Uterus (tissue), 4 donors: Measurements from ENCODE around the gene ACOXL. TPM values are rescaled to one million over a fixed set of nuclear protein-coding genes. Genes with fewer than 3 reads are reported as not detected.
"Not testable (repeated sequence)": the region's sequence is repeated elsewhere in the genome, so short reads cannot be mapped to it uniquely, and the experiment has no call there.

ENCODE experiments used
- DNase-seq, 2 donors: peaks; one replicate each; pipeline ENCODE4 v3.0.0-alpha.2; 2019 to 2020
- H3K27ac ChIP-seq, 2 donors: fragments of 200-600 bp; sonication (generic); 1 replicate in 1 of 2; 2 replicates in 1 of 2; pipeline ENCODE4 v1.5.1; 2016 to 2018
- H3K27me3 ChIP-seq, 2 donors: fragments of 200-600 bp; sonication (generic); one replicate each; pipeline ENCODE4 v1.5.1; 2018 to 2019; ENCODE audit warnings: control low read depth in 1 of 2
- H3K36me3 ChIP-seq, 2 donors: fragments of 200-600 bp; sonication (generic); one replicate each; pipeline ENCODE4 v1.5.1; 2019; ENCODE audit warnings: control low read depth in 1 of 2
- H3K4me1 ChIP-seq, 2 donors: fragments of 200-600 bp; sonication (generic); one replicate each; pipeline ENCODE4 v1.5.1; 2018 to 2019; ENCODE audit warnings: control low read depth in 1 of 2
- H3K4me3 ChIP-seq, 2 donors: fragments of 200-600 bp; sonication (generic); 1 replicate in 1 of 2; 2 replicates in 1 of 2; pipeline ENCODE4 v1.5.1; 2018 to 2019; ENCODE audit warnings: mild to moderate bottlenecking in 1 of 2
- H3K9me3 ChIP-seq, 2 donors: fragments of 200-600 bp; sonication (generic); one replicate each; pipeline ENCODE4 v1.5.1; 2019; ENCODE audit warnings: control low read depth in 1 of 2
- POLR2A ChIP-seq, 2 donors: fragments of 450-650 bp; IDR thresholded peaks; one replicate each; pipeline ENCODE4 v1.6.1; 2016; ENCODE audit warnings: antibody characterized with exemption in 2 of 2, mild to moderate bottlenecking in 1 of 2, moderate library complexity in 1 of 2
- intact Hi-C: fragments of 100-400 bp; cut with DNase I; formaldehyde crosslinking; loops from one replicate; pipeline ENCODE4 v1.15.1; 2023; ENCODE audit warnings: low total_unique reads
- total RNA-seq, 4 donors: library from RNA; depleted of rRNA in 3 of 4; stranded (reverse); fragments of >200 nt in 3 of 4; gene quantifications; one replicate each; pipeline versions ENCODE4 v1.1.0 to v1.2.4, GENCODE V29; 2014 to 2023
- TF ChIP-seq, protein P1 (sequence below), 4 experiments: fragments of 200-600 bp in 2 of 4; fragments of 450-650 bp in 2 of 4; sonication (generic) in 2 of 4; IDR thresholded peaks; one replicate each; pipeline ENCODE4 v1.5.1; 2016 to 2019; ENCODE audit warnings: antibody characterized with exemption in 4 of 4, mild to moderate bottlenecking in 2 of 4, moderate library complexity in 1 of 4
- donor health status: DM: yes; HTN: yes; CAD: no.

Gene ACOXL
- under 1 TPM in 2 of 4 donors, not detected in 2; 0.18 to 0.41 TPM for total RNA-seq

- no peak within 1 kb of the TSS for H3K4me3 ChIP-seq
- no peak for DNase-seq
- H3K4me1 ChIP-seq = peaks cover 0 to 4% of the 10 kb centered on the region in 2 donors
- no peak within 1 kb of the TSS for H3K27ac ChIP-seq
- H3K27me3 ChIP-seq = peaks cover 0 to 14% of the 10 kb centered on the region in 2 donors
- no peaks in the 10 kb centered on the region for H3K9me3 ChIP-seq
- TF ChIP-seq POLR2A (IDR thresholded peaks at IDR 0.05) = no peak
- TF ChIP-seq, protein P1, sequence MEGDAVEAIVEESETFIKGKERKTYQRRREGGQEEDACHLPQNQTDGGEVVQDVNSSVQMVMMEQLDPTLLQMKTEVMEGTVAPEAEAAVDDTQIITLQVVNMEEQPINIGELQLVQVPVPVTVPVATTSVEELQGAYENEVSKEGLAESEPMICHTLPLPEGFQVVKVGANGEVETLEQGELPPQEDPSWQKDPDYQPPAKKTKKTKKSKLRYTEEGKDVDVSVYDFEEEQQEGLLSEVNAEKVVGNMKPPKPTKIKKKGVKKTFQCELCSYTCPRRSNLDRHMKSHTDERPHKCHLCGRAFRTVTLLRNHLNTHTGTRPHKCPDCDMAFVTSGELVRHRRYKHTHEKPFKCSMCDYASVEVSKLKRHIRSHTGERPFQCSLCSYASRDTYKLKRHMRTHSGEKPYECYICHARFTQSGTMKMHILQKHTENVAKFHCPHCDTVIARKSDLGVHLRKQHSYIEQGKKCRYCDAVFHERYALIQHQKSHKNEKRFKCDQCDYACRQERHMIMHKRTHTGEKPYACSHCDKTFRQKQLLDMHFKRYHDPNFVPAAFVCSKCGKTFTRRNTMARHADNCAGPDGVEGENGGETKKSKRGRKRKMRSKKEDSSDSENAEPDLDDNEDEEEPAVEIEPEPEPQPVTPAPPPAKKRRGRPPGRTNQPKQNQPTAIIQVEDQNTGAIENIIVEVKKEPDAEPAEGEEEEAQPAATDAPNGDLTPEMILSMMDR (IDR thresholded peaks at IDR 0.05) = no peak
- intact Hi-C loops = no loop called here
- no peaks in the 10 kb centered on the region for H3K36me3 ChIP-seq
These were observed at the start of gene ACOXL for GRCh38 chr2:110732422-110733413. ACOXL (plus strand) TSS chr2:110732573; CDS start chr2:110768390, 35,817 bp downstream.

- Histone ChIP-seq H3K4me1 (no peaks in the 10 kb centered on the region), H3K27ac (no peak overlapping the region), H3K27me3 (no peaks in the 10 kb centered on the region), H3K36me3 (no peaks in the 10 kb centered on the region), H3K4me3 (no peak overlapping the region), H3K9me3 (no peaks in the 10 kb centered on the region)
- DNase-seq = no peak
- intact Hi-C loops = no loop called here
- TF ChIP-seq, protein P1 (IDR thresholded peaks at IDR 0.05) = no peak
- no peak for TF ChIP-seq POLR2A (IDR thresholded peaks at IDR 0.05)
These were observed 49.5 kb upstream of the ACOXL start for GRCh38 chr2:110682872-110683271.

DNA sequence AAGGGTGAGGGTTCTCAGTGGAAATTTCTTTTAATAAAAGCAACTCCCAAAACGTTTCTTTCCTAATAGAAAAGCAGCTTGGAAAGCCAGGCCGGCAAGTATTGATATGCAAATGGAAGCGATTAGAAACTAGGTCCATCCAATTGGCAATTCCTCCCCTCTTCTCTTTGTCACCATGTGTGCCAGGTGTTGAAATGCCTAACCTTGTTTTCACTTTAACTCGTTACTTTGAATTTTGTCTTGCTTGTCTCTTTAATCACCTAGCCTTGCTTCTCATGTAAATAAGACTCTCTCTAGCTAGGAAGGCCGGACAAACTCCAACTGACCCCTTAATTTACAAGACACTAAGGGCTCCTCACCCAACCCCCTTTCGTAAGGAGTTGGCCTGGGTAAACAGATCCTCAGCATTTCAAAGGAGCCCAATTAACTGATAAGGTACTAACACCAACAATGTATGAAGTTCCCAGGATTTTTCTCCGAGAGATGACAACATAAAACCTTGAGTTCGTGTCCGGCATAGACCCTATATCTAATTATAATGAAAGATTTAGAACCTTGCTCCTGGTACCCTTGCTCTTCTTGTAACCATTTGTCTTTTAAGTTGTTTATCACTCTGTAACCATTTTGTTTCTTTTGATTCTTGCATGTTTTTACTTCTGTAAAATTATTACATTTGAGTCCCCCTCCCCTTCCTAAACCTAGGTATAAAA is 44.4 kb upstream of the ACOXL start:
- H3K27me3 ChIP-seq, H3K4me3 ChIP-seq, H3K9me3 ChIP-seq, H3K36me3 ChIP-seq, H3K27ac ChIP-seq, intact Hi-C loops, DNase-seq, H3K4me1 ChIP-seq: not testable (repeated sequence)

GRCh38 chr2:110688594-110689091 is 43.7 kb upstream of the ACOXL start:
- Histone ChIP-seq H3K27ac (no peak overlapping the region), H3K4me3 (no peak overlapping the region), H3K4me1 (no peaks in the 10 kb centered on the region), H3K36me3 (no peaks in the 10 kb centered on the region), H3K9me3 (no peaks in the 10 kb centered on the region), H3K27me3 (no peaks in the 10 kb centered on the region)
- intact Hi-C loops = no loop called here
- no peak for TF ChIP-seq POLR2A (IDR thresholded peaks at IDR 0.05)
- TF ChIP-seq, protein P1 (IDR thresholded peaks at IDR 0.05) = no peak
- DNase-seq = no peak

GRCh38 chr2:110690083-110690965 is 42.0 kb upstream of the ACOXL start:
- TF ChIP-seq, protein P1 (IDR thresholded peaks at IDR 0.05) = no peak
- no peak for TF ChIP-seq POLR2A (IDR thresholded peaks at IDR 0.05)

More at GRCh38 chr2:110690083-110690965, 42.0 kb upstream of the ACOXL start:
- no peaks in the 10 kb centered on the region for H3K9me3 ChIP-seq
- H3K27me3 ChIP-seq = no peaks in the 10 kb centered on the region
- no peak overlapping the region for H3K27ac ChIP-seq
- H3K4me3 ChIP-seq = no peak overlapping the region
- H3K4me1 ChIP-seq = no peaks in the 10 kb centered on the region
- no peak for DNase-seq
- H3K36me3 ChIP-seq = no peaks in the 10 kb centered on the region
- intact Hi-C loops = no loop called here
